Bronchial epithelial cell (primary cell): ENCODE measurements around the gene ARHGDIA. TPM values are rescaled to one million over a fixed set of nuclear protein-coding genes. Genes with fewer than 3 reads are reported as not detected.

Experiments
- DNase-seq: peaks from one replicate; pipeline ENCODE4 v3.0.0-alpha.2; 2010; ENCODE audit warnings: low read depth
- FAIRE-seq: peaks from 2 replicates; lab custom pipeline; 2011; peaks lifted over from hg19 to GRCh38; lab: Jason Lieb, UNC
- H3K27me3 ChIP-seq: 2 replicates; pipeline ENCODE4 v1.5.1; 2011; ENCODE audit warnings: low read length; ENCODE audit not compliant: control insufficient read depth, insufficient read depth
- H3K36me3 ChIP-seq: 2 replicates; pipeline ENCODE4 v1.5.1; 2011; ENCODE audit warnings: low read length; ENCODE audit not compliant: control insufficient read depth, insufficient read depth
- H3K4me3 ChIP-seq: 2 replicates; pipeline ENCODE4 v1.5.1; 2011; ENCODE audit warnings: mild to moderate bottlenecking, low read depth, low read length, control low read depth
- CTCF ChIP-seq: IDR thresholded peaks from 2 replicates; pipeline ENCODE4 v1.5.1; 2011; ENCODE audit warnings: mild to moderate bottlenecking, moderate library complexity, low read length, control low read depth, inconsistent platforms; ENCODE audit not compliant: insufficient read depth, severe bottlenecking
- total RNA-seq: library from RNA; depleted of rRNA; stranded (reverse); fragments of >200 nt; gene quantifications from 2 replicates; pipeline ENCODE4 v1.2.1, GENCODE V29; 2014

Gene ARHGDIA
- total RNA-seq, 1 donor from 2014 or later: 57.4 TPM

GRCh38 chr17:81903415-81903831 is 32.3 kb upstream of the ARHGDIA start:
- Histone ChIP-seq H3K4me3 (no peak overlapping the region), H3K36me3 (peaks cover 29% of the 10 kb centered on the region), H3K27me3 (no peaks in the 10 kb centered on the region)
- DNase-seq (no peak), FAIRE-seq (no peak)
- TF ChIP-seq CTCF: no peak

- Histone ChIP-seq H3K36me3 (peaks cover 28% of the 10 kb centered on the region), H3K4me3 (no peak overlapping the region), H3K27me3 (no peaks in the 10 kb centered on the region)
- FAIRE-seq: no peak
- no peak for TF ChIP-seq CTCF
- no peak for DNase-seq
These were observed 31.7 kb upstream of the ARHGDIA start for GRCh38 chr17:81902653-81903414.

- Histone ChIP-seq H3K27me3 (no peaks in the 10 kb centered on the region), H3K36me3 (peaks cover 23% of the 10 kb centered on the region), H3K4me3 (peak within 1 kb of the TSS; percentile 7)
- no peak for TF ChIP-seq CTCF
- DNase-seq (no peak), FAIRE-seq (no peak)
These were observed 31.0 kb upstream of the ARHGDIA start, which contains the start of gene NPB for GRCh38 chr17:81902023-81902652. NPB (plus strand) TSS chr17:81902238; CDS start chr17:81902278, 40 bp downstream.

GRCh38 chr17:81901167-81902022 is 30.3 kb upstream of the ARHGDIA start:
- Histone ChIP-seq H3K27me3 (no peaks in the 10 kb centered on the region), H3K36me3 (peaks cover 23% of the 10 kb centered on the region), H3K4me3 (no peak overlapping the region)
- FAIRE-seq: no peak
- DNase-seq: no peak
- no peak for TF ChIP-seq CTCF

GRCh38 chr17:81900181-81900820 is 29.2 kb upstream of the ARHGDIA start:
- TF ChIP-seq CTCF: no peak
- Histone ChIP-seq H3K4me3 (no peak overlapping the region), H3K36me3 (peaks cover 20% of the 10 kb centered on the region), H3K27me3 (no peaks in the 10 kb centered on the region)
- peak; percentile 37 for DNase-seq
- peak; percentile 58 for FAIRE-seq
